DND-41 (cell line): Measurements from ENCODE around the gene PLEKHA6.

Experiments
- EZH2 ChIP-seq: IDR thresholded peaks from 3 replicates; pipeline ENCODE4 v1.6.1; 2012; ENCODE audit warnings: borderline replicate concordance, low read depth, mild to moderate bottlenecking, moderate library complexity, low read length, inconsistent platforms; ENCODE audit not compliant: severe bottlenecking
- TF ChIP-seq, protein P1 (sequence below): IDR thresholded peaks from 2 replicates; pipeline ENCODE4 v1.5.1; 2012; ENCODE audit warnings: borderline replicate concordance, low read length, moderate library complexity, mild to moderate bottlenecking; ENCODE audit not compliant: poor library complexity, severe bottlenecking; ENCODE audit errors: extremely low read depth

DNA sequence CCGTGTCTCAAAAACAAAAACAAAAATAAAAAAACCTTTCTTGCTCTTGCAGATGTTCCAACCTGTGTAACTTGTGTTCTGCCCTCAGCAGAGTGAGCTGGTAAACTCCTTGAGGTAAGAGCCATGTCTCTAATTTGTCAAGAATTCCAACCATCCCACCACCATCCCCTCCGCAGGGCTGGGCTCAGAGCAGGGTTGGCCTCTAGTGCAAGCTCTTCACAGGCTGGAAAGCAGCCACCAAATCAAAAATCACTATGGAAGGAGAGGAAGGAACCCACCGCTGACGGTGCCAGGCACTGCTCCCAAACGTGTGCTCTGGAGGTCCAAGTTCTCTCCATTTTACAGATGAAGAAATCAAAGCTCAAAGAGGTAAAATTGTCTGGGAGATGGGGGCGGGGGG lies 9.4 kb downstream of the PLEKHA6 start:
- TF ChIP-seq, protein P1, sequence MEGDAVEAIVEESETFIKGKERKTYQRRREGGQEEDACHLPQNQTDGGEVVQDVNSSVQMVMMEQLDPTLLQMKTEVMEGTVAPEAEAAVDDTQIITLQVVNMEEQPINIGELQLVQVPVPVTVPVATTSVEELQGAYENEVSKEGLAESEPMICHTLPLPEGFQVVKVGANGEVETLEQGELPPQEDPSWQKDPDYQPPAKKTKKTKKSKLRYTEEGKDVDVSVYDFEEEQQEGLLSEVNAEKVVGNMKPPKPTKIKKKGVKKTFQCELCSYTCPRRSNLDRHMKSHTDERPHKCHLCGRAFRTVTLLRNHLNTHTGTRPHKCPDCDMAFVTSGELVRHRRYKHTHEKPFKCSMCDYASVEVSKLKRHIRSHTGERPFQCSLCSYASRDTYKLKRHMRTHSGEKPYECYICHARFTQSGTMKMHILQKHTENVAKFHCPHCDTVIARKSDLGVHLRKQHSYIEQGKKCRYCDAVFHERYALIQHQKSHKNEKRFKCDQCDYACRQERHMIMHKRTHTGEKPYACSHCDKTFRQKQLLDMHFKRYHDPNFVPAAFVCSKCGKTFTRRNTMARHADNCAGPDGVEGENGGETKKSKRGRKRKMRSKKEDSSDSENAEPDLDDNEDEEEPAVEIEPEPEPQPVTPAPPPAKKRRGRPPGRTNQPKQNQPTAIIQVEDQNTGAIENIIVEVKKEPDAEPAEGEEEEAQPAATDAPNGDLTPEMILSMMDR = no peak
- no peak for TF ChIP-seq EZH2
